SKM-1 (cell line): ENCODE measurements around the gene FAH.
A peak's percentile ranks its signal among the peaks of the same experiment; 100 is the strongest.
"Not testable (repeated sequence)": the region's sequence is repeated elsewhere in the genome, so short reads cannot be mapped to it uniquely, and the experiment has no call there.

ENCODE experiments used
- DNase-seq: peaks from one replicate; lab custom pipeline; 2025; ENCODE audit not compliant: unreplicated experiment; lab: John Stamatoyannopoulos, UW

FAH gene

DNA sequence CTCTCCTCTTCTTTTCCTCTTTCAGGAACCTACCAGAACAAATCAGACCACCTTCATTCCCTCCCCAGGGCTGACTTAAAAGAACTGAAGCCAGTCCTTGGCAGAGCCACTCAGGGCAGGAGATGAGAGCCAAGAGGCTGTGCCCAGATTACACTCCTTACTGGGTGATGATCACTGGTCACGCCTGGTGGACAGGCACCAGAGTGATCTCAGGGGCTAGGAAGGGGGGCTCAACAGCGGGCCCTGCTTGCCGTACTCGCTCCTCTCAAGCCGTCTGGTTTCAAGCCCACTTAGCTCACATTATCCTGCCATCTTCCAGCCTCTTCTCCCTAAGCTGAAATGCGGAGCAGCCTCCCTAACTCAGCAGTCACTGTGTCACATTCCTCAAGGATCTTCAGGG, 1.7 kb upstream of the FAH start:
- no peak for DNase-seq

DNA sequence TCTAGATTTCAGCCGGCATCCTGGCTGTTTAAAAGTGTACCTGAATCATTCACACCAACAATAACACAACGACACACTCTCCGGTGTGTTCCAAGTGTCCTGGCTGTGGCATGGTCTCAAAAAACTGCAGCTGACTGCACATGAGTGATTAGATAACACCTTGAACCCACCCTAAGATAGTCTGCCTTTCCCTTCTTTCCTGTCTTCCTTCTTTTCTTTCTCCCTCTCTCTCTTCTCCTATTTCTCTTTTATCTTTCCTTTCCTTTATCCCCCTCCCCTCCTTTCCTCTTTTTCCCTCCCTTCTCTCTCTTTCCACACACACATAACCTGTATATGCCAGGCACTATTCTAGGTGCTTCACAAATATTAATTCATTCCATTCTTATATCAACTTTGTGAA, 1.2 kb upstream of the FAH start:
- DNase-seq, result no peak

DNA sequence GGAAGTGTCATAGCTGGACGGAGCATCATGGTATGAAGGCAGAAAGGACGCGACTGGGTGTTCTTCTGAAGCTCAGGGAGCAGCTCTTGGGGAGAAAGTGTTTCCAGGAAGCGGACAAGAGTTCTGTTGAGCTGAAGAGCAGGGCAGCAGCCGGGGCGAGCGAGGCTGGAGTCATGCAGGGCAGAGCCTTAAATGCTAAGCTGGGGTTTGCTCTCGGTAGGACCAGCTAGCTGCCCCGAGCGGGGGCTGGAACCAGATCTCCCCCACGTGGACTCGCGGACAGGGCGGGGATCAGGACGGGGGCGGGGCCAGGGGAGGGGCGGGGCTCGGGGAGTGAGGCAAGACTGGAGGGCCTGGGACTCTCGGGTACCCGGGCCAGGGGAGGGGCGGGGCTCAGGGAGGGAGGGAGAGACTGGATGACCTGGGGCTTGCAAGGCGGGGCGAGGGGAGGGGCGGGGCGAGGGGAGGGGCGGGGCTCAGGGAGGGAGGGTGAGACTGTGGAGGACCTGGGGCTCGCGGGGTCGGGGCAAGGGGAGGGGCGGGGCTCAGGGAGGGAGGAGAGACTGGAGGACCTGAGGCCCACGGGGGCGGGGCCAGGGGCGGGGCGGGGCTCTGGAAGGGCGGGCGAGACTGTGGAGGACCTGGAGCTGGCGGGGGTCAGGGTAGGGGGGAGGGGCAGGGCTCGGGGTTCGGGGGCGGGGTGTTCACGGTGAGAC, 461 bp upstream of the FAH start:
- peak; percentile 78 for DNase-seq

DNA sequence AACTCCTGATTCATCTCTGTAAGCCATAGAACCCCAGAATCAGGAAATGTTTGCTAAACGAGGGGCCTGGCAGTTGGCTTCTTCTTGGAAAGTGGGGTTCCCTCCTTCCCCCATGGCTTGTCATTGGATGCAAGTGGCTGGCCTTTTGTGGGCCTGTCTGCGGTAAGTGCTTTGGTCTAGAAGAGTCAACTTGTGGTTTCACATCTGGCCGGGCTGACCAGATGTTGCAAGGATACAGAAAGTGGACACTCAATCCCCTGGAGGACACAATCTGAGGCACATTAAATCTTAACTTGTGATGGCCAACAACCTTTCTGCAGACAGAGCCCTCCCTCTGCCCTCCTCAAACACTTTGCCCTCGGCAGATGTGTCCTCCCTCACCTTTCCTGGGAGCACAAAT, 1.1 kb downstream of the FAH start:
- no peak for DNase-seq

DNA sequence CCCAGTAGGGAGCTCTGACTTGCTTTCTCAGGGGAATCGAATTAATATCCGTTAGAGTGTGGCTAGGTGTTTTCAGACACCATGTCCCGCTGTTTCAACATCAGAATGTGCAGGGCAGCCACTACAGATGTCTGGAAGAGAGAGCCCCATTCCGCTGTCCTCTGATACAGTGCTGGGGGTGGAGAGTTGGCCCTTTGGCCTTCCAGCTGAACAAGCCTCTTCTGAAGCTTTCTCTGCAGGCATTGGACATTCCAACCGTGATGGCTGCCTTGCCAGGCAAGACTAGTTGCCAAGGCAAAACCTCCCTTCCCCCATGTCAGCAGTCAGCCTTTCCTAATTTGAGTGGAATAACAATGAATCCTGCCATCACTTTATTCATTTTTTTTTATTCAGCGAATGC, 1.5 kb downstream of the FAH start:
- DNase-seq, result no peak

DNA sequence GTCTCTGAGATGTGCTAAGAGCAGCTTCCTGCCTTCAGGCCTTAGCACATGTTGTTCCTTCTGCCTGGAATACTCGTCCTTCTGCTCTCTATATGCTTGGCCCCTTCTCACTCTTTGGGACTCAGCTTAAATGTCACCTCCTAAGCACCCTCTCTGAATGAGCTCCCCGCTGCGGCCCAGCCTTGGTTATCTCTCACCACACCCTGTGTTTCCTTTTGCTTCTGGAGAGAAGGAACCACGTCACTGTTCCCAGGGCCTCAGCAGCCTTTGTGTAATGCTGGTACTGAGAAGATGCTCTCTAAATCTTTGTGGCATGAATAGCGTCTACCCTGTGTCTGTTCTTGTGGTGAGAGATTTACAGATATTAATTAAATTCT, 2.2 kb downstream of the FAH start:
- DNase-seq, result no peak

DNA sequence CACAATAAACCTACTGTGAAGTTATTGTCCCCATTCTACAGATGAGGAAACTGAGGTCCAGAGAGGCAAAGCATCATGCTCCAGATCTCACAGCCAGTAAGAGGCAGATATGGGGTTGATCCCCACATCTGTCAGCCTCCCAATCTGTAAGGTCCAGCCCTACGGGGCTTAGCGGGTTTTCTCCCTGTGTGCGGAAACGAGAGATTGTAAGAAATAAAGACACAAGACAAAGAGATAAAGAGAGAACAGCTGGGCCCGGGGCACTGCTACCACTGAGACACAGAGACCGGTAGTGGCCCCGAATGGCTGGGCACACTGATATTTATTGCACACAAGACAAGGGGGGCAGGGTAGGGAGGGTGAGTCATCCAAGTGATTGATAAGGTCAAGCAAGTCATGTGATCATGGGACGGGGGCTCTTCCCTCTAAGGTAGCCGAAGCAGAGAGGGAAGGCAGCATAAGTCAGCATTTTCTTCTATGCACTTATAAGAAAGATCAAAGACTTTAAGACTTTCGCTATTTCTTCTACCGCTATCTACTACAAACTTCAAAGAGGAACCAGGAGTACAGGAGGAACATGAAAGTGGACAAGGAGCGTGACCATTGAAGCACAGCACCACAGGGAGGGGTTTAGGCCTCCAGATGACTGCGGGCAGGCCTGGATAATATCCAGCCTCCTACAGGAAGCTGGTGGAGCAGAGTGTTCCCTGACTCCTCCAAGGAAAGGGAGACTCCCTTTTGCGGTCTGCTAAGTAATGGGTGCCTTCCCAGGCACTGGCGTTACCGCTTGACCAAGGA, 2.8 kb downstream of the FAH start:
- DNase-seq, result not testable (repeated sequence)

DNA sequence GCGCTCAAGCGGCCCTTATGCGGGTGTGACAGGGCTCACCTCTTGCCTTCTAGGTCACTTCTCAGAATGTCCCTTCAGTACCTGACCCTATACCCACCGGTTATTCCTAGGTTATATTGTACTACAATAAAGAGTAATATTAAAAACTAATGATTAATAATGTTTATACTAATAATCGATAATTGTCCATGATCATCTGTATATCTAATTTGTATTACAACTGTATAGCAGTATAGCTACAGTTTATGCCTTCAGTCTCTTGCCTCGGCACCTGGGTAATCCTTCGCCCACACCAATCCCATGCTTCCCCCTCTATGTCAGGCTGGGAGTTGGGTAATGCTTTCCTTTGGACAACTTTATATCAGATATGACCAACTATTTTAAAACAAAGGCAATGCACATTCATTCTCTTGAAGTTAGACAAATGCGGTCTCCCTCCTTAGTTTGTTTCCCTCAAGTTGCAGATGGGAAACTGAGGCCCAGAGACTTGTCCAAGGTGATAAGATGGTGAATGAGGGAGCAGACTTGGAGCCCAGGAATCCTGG, 3.4 kb downstream of the FAH start:
- DNase-seq, result no peak

DNA sequence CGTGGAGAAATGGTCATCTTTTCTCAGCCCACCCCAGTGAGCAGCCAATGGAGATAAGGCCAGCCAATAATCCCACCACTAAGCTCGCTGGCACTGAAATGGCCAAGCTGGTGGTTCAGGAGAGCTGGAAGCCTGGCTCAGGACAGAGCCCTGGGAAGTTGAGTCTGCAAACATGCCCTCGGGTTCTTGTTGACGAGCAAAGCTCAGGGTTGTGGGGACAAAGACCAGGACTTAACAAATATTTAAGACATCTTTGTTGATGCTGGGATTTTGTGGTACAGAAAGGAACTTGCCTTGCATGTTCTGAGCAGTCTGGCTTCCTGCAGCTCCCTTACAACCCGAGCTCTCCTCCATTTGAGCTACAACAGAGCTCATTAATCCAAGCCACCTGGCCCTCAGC, 4.4 kb downstream of the FAH start:
- DNase-seq, result no peak

DNA sequence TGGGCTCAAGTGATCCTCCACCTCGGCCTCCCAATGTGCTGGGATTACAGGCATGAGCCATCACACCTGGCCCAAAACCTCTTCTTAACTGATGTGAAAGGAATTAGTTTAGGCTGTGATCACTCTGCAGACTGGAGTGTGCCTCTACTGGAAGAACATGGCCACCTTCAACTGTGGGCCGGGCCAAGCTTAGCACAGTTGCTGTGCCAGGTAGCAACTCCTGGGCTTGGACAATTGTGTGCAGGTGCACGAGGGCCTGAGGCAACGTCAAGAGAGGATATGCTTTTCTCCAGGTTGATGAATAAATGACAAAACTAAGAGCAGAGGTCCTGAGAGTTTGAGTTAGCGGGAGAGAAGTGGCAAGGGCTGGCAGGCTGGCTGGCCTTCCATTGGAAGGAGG, 6.5 kb downstream of the FAH start:
- DNase-seq, result no peak

DNA sequence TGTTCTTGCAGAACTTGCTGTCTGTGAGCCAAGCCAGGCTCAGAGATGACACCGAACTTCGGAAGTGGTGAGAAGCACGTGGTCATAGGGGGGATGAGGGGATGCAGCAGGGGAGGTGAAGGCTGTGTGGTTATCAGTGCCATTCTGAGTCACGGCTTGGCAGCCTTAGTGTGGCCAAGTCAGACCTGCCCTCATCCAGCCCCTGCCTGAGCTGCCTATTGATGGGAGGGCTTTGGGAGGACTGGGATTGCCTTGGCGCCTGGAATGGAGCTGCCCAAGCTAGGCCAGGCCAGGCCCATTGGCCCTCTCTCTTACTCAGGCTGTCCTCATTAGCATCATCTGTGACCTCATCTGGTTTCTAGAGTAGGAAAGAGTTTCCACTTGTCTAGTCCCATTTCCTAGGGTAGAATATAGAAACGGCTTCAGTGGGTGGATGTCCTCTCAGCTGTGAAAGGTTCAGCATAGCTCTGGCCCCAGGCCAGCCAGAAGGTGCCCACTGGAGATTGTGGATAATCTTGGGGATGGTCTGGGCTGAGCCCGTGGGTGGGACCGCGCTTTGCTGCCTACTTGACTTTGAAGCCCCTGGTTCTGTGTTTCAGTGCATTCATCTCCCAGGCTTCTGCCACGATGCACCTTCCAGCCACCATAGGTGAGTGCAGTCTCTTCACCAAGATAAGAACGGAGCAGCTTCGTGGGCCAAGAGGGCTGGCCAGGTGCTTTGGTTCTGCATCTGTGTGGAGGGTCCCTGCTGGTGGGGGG, 7.2 kb downstream of the FAH start:
- DNase-seq, result no peak

DNA sequence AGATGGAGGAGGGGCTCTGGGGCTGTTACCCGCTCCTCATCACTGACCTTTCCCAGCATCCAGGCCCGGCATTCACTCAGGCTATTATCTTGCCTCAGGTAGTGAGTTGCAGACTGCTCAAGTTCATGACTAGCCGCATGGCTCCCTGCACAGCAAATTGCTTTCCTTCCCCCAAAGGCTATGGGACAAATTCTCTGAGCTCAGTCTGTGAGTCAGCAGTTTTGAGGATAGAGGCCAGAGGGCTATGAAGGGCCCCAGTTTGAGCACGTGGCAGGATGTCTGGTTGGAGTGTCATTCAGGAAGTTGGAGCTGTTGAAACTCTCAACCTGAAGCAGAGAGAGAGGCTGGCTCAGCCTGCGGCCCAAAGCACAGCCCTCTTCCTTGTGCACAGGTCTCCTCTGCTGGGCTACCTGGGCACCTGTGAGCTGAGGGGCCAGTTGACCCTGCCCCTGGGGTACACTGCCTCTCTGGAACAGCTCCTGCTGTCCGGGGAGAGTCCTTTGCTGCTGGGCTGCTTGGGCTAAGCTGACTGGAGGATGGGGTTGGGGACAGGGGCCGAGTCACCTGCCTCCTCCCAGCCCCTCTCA, 7.9 kb downstream of the FAH start:
- peak; percentile 85 for DNase-seq

DNA sequence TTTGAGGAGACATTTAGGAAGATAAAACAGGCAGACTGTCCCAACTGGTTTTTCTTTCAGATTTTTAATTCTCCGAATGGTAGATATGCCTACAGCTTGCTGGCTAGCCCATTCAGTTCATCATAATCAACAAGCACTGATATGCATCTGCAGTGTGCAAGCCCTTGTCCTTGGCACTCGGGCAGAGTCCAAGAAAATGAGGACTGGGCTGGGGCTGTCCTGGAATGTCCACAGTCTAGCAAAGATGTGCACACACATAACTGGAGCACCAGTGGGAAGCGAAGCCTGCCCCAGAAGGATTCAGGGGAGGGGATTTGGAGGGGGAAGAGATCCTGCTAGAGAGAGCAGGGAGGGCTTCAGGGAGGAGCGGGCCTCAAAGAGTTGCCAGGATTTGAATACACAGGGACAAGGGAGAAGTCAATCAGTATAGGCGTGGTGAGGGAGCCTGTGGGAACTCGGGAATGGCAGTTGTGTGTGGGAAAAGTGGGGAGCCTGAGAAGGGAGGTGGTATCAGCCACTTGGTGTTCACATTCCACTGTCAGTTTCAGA, 8.7 kb downstream of the FAH start:
- no peak for DNase-seq

DNA sequence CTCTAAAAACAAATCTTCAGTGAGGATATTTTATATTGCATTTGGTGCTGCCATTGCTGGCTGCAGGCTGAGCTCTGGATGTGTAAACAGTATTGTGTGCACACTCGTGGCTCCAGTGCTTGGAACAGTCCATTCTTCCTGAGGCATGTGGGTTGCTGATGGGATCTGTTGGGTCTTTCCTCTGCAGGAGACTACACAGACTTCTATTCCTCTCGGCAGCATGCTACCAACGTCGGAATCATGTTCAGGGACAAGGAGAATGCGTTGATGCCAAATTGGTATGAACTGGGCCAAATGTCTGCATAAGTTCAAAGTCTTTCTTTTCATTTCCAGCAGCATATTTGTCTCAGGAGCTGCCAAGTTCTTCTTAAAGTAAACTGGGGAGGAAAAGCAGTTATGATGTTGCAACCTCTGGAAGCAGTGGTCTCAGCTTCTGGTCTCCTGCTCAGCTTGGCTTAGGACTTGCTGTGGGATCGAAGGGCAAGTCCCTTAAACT, 9.3 kb downstream of the FAH start:
- no peak for DNase-seq

DNA sequence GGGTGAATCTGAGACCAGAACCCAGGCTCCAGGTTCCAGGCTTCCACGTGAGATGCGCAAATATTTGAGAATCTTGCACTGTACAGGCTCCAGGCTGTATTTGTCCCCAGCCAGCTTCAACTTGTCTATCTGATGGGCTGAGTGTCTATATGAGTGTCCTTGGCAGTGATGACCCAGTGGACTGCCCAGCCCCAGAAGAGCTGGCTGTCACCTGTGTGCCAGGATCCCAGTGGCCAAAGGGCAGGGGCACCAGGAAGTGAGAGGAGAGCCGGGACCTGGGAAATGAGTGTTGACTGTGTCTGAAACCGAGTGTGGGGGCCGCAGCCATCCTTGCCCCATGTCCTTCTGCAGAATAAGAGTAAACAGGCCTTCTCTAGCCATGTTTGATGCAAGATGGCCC, 10.4 kb downstream of the FAH start:
- no peak for DNase-seq

DNA sequence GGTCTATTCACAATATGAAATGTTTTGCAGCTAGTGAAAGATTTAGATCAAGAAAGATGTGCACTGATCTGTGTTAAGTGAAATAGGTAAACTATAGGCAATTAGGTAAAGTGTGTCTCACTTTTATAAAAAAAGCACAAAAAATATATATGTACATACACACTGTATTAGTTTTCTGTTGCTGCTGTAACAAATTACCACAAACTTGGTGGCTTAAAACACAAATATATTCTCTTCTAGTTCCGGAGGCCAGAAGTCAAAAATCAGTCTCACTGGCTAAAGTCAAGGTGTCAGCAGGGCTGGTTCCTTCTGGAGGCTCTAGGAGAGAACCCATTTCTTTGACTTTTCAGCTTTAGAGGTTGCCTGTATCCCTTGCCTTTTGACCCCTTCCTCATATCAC, 11.1 kb downstream of the FAH start:
- no peak for DNase-seq

DNA sequence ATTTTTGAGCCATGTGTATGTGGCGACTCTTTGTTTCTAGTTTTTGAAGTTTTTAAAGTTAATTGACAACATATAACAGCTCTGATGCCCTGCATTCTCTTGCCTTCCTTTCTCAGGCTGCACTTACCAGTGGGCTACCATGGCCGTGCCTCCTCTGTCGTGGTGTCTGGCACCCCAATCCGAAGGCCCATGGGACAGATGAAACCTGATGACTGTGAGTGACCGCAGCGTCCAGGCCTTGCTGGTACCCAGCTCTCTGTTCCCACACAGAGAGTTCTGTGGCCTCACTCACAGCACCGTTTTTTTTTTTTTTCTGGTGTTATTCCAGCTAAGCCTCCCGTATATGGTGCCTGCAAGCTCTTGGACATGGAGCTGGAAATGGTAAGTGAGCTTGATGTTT, 15.1 kb downstream of the FAH start:
- DNase-seq, result no peak

DNA sequence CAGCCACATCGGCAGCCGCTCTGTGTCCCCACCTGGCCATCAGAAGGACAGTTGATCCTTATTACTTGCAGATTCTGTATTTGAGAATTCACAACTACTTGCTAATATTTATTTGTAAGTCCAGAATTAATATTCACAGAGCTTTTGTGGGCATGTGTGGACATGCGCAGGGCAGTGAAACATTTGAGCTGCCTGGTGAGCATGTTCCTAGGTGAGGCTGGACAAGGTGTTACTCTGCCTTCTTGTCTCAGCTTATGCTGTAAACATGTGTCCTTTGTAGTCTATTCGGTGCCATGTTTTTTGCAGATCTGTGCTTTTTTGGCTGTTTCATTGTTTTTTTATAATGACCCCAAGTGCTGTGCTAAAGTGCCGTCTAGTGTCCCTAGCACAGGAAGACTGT, 15.6 kb downstream of the FAH start:
- DNase-seq, result no peak

DNA sequence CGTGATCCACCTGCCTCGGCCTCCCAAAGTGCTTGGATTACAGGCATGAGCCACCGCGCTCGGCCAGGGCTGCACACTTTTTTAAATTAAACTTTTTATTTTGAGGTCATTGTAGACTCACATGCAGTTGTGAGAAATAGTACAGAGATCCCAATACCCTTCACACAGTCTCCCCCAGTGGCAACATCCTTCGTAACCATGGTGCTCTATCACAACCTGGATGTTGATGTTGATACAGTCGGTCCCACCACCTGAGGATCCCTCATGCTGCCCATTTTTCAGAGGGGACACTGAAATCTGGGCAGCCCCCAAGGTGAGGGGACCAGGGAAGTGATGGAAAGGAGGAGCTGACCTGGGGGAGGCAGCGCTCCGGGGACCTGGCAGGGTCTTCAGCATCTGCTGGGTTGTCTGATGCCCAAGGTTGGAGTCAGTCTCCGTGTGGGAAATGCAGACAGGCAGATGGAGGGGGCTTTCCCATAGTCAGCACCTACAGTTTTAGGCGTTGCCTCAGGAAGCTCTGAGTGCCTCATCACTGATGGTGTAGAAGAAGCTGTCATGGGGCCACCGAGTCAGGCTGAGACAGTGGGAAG, 17.1 kb downstream of the FAH start:
- no peak for DNase-seq

DNA sequence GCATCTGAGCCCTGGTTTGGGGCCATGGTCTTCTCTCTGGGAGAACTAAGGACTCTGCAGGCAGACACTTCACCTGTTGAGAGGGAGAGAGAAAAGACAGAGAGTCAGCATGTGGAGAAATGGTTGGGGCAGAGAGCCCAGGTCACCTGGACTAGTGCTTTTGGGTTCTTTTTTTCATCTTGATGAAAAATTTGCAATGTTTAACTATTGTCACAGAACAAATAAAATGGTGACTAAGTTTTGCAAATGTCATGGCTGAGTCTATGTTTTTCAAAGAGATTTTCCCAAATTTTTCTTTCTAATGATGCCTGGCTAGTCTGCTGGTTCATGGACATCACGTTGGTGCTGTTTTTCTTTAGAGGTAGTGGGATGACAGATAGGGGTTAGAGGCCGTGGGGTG, 17.8 kb downstream of the FAH start:
- no peak for DNase-seq

DNA sequence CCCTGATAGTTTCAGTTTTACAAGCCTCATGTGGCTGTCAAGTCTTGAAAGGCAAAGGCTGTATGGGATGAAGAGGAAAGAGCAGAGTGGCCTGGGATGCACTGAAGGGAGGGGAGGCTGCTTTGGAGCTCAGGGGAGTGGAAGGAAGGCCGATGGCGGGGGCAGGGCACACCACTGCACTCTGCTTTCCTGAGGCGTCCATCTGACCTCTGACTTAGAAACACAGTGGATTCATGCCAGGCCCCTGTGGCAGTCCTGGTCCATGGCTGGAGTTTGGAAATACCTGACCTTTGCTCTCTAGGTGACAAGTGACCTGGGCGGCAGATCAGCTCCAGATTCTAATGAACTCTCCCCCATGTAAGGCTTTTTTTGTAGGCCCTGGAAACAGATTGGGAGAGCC, 19.0 kb downstream of the FAH start:
- no peak for DNase-seq
